Sigmoid colon (tissue), 7 donors: Measurements from ENCODE around the gene CPEB1. TPM values are rescaled to one million over a fixed set of nuclear protein-coding genes. Genes with fewer than 3 reads are reported as not detected.

Experiments
- DNase-seq: peaks from one replicate; pipeline ENCODE4 v3.0.0-alpha.2; 2019
- H3K27ac ChIP-seq, 4 donors: fragments of 200-600 bp; sonication (generic); one replicate each; pipeline ENCODE4 v1.5.1; 2016 to 2019; ENCODE audit warnings: mild to moderate bottlenecking in 1 of 4
- H3K27me3 ChIP-seq, 3 donors: fragments of 200-600 bp; sonication (generic); one replicate each; pipeline ENCODE4 v1.5.1; 2019; ENCODE audit warnings: mild to moderate bottlenecking in 1 of 3
- H3K36me3 ChIP-seq, 4 donors: fragments of 200-600 bp; sonication (generic); one replicate each; pipeline ENCODE4 v1.5.1; 2016 to 2019
- H3K4me1 ChIP-seq, 4 donors: fragments of 200-600 bp; sonication (generic); one replicate each; pipeline ENCODE4 v1.5.1; 2017 to 2019
- H3K4me3 ChIP-seq, 4 donors: fragments of 200-600 bp; sonication (generic); one replicate each; pipeline ENCODE4 v1.5.1; 2017 to 2019; ENCODE audit warnings: mild to moderate bottlenecking in 2 of 4, moderate library complexity in 1 of 4
- H3K9me3 ChIP-seq, 4 donors: fragments of 200-600 bp in 3 of 4; sonication (generic) in 3 of 4; one replicate each; pipeline versions ENCODE4 v1.5.1 to v1.6.1; 2013 to 2019
- EP300 ChIP-seq, 4 donors: sonication (generic); formaldehyde crosslinking; IDR thresholded peaks; one replicate each; pipeline ENCODE4 v1.6.1; 2017; ENCODE audit warnings: antibody characterized with exemption in 4 of 4
- POLR2A ChIP-seq, 2 donors: fragments of 450-650 bp; IDR thresholded peaks; one replicate each; pipeline ENCODE4 v1.6.1; 2016; ENCODE audit warnings: antibody characterized with exemption in 2 of 2, mild to moderate bottlenecking in 2 of 2, moderate library complexity in 2 of 2
- POLR2AphosphoS5 ChIP-seq, 4 donors: sonication (generic); formaldehyde crosslinking; IDR thresholded peaks; one replicate each; pipeline ENCODE4 v1.6.1; 2017; ENCODE audit warnings: antibody characterized with exemption in 4 of 4
- WGBS, 2 donors: extraction: QIAGEN DNeasy Blood & Tissue Kit; methylation state at CpG; one replicate each; pipeline ENCODE4 v1.1.7; 2013; 5-methylcytosine and 5-hydroxymethylcytosine counted together
- intact Hi-C: fragments of 100-400 bp; cut with DNase I; formaldehyde crosslinking; loops from one replicate; pipeline ENCODE4 v1.15.1; 2023
- polyA plus RNA-seq, 3 donors: library from polyadenylated mRNA; stranded (reverse); fragments of 200-250 nt; gene quantifications; one replicate each; pipeline ENCODE4 v1.2.3, GENCODE V29; 2013
- total RNA-seq, 4 donors: library from RNA; depleted of rRNA; stranded (reverse); fragments of >200 nt; gene quantifications; one replicate each; pipeline ENCODE4 v1.1.0, GENCODE V29; 2016
- TF ChIP-seq, protein P1 (sequence below), 4 experiments: fragments of 450-650 bp in 3 of 4; fragments of 200-600 bp in 1 of 4; IDR thresholded peaks; one replicate each; pipeline ENCODE4 v1.5.1; 2016 to 2019; ENCODE audit warnings: antibody characterized with exemption in 4 of 4, mild to moderate bottlenecking in 3 of 4, moderate library complexity in 2 of 4
- donor health status: healthy with polysubstance abuse.
- donor health status: Bipolar disorder and iron deficiency.
- donor health status: healthy.

The CPEB1 gene
- total and polyA plus RNA-seq, 7 donors, result 1.2 to 13.2 (median 9.7) TPM; not detected in 1

GRCh38 chr15:82587805-82588204 lies 59.4 kb downstream of the CPEB1 start:
- no peaks in the 10 kb centered on the region for H3K36me3 ChIP-seq
- H3K27me3 ChIP-seq, result no peaks in the 10 kb centered on the region
- 62 to 73% methylated on average over 4 of the region's 4 CpGs for WGBS, 2 donors
- H3K4me3 ChIP-seq, result no peak overlapping the region
- no peaks in the 10 kb centered on the region for H3K4me1 ChIP-seq
- no peaks in the 10 kb centered on the region for H3K9me3 ChIP-seq
- no peak for DNase-seq
- intact Hi-C loops, result no loop called here
- H3K27ac ChIP-seq, result no peak overlapping the region
- no peak for TF ChIP-seq POLR2AphosphoS5 (IDR thresholded peaks at IDR 0.05)
- no peak for TF ChIP-seq POLR2A (IDR thresholded peaks at IDR 0.05)
- TF ChIP-seq, protein P1, sequence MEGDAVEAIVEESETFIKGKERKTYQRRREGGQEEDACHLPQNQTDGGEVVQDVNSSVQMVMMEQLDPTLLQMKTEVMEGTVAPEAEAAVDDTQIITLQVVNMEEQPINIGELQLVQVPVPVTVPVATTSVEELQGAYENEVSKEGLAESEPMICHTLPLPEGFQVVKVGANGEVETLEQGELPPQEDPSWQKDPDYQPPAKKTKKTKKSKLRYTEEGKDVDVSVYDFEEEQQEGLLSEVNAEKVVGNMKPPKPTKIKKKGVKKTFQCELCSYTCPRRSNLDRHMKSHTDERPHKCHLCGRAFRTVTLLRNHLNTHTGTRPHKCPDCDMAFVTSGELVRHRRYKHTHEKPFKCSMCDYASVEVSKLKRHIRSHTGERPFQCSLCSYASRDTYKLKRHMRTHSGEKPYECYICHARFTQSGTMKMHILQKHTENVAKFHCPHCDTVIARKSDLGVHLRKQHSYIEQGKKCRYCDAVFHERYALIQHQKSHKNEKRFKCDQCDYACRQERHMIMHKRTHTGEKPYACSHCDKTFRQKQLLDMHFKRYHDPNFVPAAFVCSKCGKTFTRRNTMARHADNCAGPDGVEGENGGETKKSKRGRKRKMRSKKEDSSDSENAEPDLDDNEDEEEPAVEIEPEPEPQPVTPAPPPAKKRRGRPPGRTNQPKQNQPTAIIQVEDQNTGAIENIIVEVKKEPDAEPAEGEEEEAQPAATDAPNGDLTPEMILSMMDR (IDR thresholded peaks at IDR 0.05), result no peak
- TF ChIP-seq EP300 (IDR thresholded peaks at IDR 0.05), result no peak

DNA sequence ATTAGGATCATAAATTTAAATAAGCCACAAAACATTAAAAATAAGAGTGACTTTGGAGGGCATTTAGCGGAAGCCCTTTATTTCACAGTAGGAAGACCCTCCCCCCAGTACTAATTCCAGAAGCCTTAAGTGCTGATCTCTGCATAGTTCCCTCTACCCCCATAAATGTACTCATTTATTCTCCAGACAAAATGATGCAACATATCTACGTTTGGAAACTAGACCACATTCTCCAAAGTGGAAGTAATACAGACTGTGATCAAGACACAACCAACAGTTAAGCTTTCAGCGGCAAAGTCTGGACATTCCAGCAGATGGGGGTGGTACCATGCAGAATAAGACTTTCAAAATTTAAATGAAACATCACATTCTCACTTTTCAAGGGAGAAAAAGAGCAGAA lies 62.1 kb downstream of the CPEB1 start:
- TF ChIP-seq POLR2A (IDR thresholded peaks at IDR 0.05), result no peak
- intact Hi-C loops, result no loop called here
- WGBS, 2 donors, result 51 to 54% methylated on average over 3 of the region's 3 CpGs

GRCh38 chr15:82580713-82581112 lies 66.5 kb downstream of the CPEB1 start:
- TF ChIP-seq POLR2AphosphoS5 (IDR thresholded peaks at IDR 0.05) (no peak), EP300 (IDR thresholded peaks at IDR 0.05) (no peak), POLR2A (IDR thresholded peaks at IDR 0.05) (no peak)
- TF ChIP-seq, protein P1 (IDR thresholded peaks at IDR 0.05), result no peak
- Histone ChIP-seq H3K4me1 (no peaks in the 10 kb centered on the region), H3K4me3 (no peak overlapping the region), H3K9me3 (no peaks in the 10 kb centered on the region), H3K27me3 (no peaks in the 10 kb centered on the region), H3K36me3 (no peaks in the 10 kb centered on the region), H3K27ac (no peak overlapping the region)
- no peak for DNase-seq
- intact Hi-C loops, result no loop called here
- WGBS, 2 donors, result 74 to 82% methylated on average over 2 of the region's 2 CpGs

More for the DNA sequence above, 62.1 kb downstream of the CPEB1 start:
- Histone ChIP-seq H3K36me3 (no peaks in the 10 kb centered on the region), H3K27me3 (no peaks in the 10 kb centered on the region), H3K4me1 (no peaks in the 10 kb centered on the region), H3K27ac (no peak overlapping the region), H3K4me3 (no peak overlapping the region), H3K9me3 (no peaks in the 10 kb centered on the region)
- no peak for DNase-seq

DNA sequence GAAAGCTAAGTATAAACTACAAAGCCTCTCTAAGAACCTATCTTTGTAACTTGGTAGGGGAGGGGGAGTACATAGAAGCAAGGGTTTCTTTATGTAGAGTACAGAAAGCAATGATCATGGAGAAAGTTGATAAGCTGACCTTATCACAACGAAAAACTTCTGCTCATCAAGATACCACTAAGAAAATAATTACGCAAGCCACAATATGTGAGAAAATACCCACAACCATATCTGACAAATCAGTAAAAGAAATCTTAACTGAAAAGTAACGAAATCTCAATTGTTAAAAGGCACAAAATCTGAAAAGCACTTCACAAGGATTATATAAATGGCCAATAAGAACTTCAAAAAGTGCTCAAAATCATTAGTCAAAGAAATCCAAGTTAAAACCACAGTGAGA lies 71.8 kb downstream of the CPEB1 start:
- TF ChIP-seq POLR2A (IDR thresholded peaks at IDR 0.05), result no peak
- TF ChIP-seq, protein P1 (IDR thresholded peaks at IDR 0.05), result no peak
- no peak for TF ChIP-seq EP300 (IDR thresholded peaks at IDR 0.05)
- TF ChIP-seq POLR2AphosphoS5 (IDR thresholded peaks at IDR 0.05), result no peak
- H3K36me3 ChIP-seq, result no peaks in the 10 kb centered on the region
- no peaks in the 10 kb centered on the region for H3K27me3 ChIP-seq
- H3K4me3 ChIP-seq, result no peak overlapping the region
- H3K9me3 ChIP-seq, result no peaks in the 10 kb centered on the region
- 56 to 74% methylated on average over 3 of the region's 3 CpGs for WGBS, 2 donors
- peaks cover 0 to 21% (median 15%) of the 10 kb centered on the region in 4 donors for H3K4me1 ChIP-seq
- intact Hi-C loops, result loop anchor here (10.0 kb wide), 1 partner anchor 179 kb away; no protein-coding TSS in a partner anchor
- no peak overlapping the region for H3K27ac ChIP-seq
- no peak for DNase-seq

GRCh38 chr15:82572986-82573385 lies 74.2 kb downstream of the CPEB1 start:
- intact Hi-C loops, result loop anchor here (2.0 to 10.0 kb wide), 3 partner anchors 36 to 182 kb away; partner anchors contain the start of gene CPEB1
- no peak overlapping the region for H3K4me3 ChIP-seq
- WGBS, 2 donors, result 60 to 73% methylated on average over 3 of the region's 3 CpGs
- H3K36me3 ChIP-seq, result peaks cover 0 to 7% (median 2%) of the 10 kb centered on the region in 4 donors
- no peaks in the 10 kb centered on the region for H3K9me3 ChIP-seq
- H3K4me1 ChIP-seq, result peaks cover 0 to 21% (median 15%) of the 10 kb centered on the region in 4 donors
- no peak for DNase-seq
- TF ChIP-seq POLR2AphosphoS5 (IDR thresholded peaks at IDR 0.05) (no peak), POLR2A (IDR thresholded peaks at IDR 0.05) (no peak), EP300 (IDR thresholded peaks at IDR 0.05) (no peak)
- TF ChIP-seq, protein P1 (IDR thresholded peaks at IDR 0.05), result no peak
- H3K27ac ChIP-seq, result peak overlapping the region in 1 of 4 donors; percentile 78
- no peaks in the 10 kb centered on the region for H3K27me3 ChIP-seq
